Measurements from ENCODE around the gene NHLRC3.

Gene NHLRC3

DNA sequence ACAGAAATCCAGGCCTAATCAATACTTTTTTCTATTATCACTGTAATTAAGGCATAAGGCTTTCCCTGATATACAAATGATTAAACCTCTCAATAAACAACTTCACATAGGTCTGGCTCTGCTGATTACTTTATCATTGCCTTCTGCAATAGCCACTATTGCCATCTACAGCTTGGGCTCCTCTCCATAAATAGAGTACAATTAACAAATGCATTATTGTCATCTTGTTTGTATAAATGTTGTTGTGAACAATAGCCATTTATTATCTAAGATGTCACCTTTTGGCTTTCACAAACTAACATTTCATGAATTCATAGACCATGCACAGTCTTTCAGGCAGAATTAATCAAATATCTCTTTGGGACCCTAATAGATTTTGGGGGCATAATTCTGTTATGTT is 53.3 kb downstream of the NHLRC3 start:
- H3K4me3 ChIP-seq (ENCODE audit: low read depth, low read length) = no peak overlapping the region
- TF ChIP-seq, protein P1, sequence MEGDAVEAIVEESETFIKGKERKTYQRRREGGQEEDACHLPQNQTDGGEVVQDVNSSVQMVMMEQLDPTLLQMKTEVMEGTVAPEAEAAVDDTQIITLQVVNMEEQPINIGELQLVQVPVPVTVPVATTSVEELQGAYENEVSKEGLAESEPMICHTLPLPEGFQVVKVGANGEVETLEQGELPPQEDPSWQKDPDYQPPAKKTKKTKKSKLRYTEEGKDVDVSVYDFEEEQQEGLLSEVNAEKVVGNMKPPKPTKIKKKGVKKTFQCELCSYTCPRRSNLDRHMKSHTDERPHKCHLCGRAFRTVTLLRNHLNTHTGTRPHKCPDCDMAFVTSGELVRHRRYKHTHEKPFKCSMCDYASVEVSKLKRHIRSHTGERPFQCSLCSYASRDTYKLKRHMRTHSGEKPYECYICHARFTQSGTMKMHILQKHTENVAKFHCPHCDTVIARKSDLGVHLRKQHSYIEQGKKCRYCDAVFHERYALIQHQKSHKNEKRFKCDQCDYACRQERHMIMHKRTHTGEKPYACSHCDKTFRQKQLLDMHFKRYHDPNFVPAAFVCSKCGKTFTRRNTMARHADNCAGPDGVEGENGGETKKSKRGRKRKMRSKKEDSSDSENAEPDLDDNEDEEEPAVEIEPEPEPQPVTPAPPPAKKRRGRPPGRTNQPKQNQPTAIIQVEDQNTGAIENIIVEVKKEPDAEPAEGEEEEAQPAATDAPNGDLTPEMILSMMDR (IDR thresholded peaks at IDR 0.05; ENCODE audit: insufficient read depth, low read depth, low read length, missing control alignments) = no peak
- no peak for DNase-seq (ENCODE audit: low read depth)

DNA sequence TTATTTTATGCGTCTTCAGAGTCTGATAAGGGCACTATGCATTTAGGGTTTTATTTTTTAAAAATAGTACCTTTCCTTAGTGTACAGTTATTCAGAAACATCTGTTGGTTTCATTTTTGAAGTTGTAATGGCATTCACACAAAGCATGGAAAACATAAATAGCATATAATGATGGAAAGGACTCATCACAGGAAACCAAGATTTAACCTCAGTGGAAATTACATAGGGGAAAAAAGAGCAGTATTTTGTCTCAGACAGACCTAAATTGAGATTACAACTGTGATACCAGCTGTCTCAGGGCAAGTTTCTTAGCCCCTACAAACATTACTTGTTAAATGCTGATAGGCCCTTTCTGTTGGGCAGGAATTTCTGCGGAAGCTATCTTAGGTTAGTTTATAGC is 57.2 kb downstream of the NHLRC3 start:
- TF ChIP-seq, protein P1 (IDR thresholded peaks at IDR 0.05; ENCODE audit: insufficient read depth, low read depth, low read length, missing control alignments) = no peak
- DNase-seq (ENCODE audit: low read depth) = no peak
- H3K4me3 ChIP-seq (ENCODE audit: low read depth, low read length) = no peak overlapping the region

DNA sequence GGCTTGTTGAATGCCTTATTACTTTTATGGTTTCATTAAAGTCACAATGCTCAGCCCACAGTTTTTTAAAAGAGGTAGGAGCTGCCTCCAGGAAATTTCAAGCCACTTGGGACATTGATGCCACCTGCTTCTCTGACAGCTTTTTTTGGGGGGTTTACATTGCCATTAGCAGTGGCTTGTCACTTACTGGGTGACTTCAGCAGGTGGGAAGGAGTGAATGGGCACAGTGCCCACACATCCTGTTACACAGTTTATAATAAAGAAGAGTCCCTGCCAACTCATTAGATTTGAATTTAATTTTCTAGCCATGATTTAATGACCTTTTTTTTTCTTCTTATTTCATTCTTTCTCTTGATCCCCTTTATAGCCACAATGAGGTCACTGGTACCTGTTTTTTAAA is 61.0 kb downstream of the NHLRC3 start:
- DNase-seq (ENCODE audit: low read depth) = no peak
- no peak overlapping the region for H3K4me3 ChIP-seq (ENCODE audit: low read depth, low read length)
- TF ChIP-seq, protein P1 (IDR thresholded peaks at IDR 0.05; ENCODE audit: insufficient read depth, low read depth, low read length, missing control alignments) = no peak

All from GM12865 (cell line).